HG02943 (cell line): ENCODE results near the gene SLC16A4.
"Not testable (repeated sequence)": the region's sequence is repeated elsewhere in the genome, so short reads cannot be mapped to it uniquely, and the experiment has no call there.

Experiments
- ATAC-seq: cut with Tn5 transposase; IDR thresholded peaks from one replicate; pipeline ENCODE4 v1.9.1; 2021; ENCODE audit warnings: mild to moderate bottlenecking, low read depth, moderate library complexity; ENCODE audit not compliant: unreplicated experiment

Gene SLC16A4

DNA sequence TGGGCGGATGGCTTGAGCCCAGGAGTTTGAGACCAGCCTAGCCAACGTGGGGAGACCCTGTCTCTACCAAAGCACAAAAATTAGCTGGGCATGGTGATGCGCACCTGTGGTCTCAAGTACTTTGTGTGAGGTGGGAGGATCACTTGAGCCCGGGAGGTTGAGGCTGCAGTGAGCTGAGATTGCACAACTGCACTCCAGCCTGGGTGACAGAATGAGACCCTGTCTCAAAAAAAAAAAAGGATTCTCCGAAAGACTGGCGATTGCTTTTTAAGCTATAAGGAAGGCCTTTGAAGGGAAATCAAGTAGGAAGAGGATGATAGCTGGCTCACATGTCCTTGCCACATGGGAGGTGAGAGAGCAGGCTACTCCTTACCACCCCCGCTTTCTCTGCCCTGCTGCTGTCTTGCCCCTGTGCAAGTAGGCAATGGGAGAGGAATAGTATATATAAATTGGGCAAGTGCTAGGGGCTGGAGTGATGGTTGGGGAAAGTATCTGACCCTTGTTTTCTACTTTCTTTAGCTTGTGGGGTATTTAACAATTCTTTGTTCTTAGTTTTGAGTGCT lies 20.4 kb upstream of the SLC16A4 start:
- ATAC-seq, result no peak

DNA sequence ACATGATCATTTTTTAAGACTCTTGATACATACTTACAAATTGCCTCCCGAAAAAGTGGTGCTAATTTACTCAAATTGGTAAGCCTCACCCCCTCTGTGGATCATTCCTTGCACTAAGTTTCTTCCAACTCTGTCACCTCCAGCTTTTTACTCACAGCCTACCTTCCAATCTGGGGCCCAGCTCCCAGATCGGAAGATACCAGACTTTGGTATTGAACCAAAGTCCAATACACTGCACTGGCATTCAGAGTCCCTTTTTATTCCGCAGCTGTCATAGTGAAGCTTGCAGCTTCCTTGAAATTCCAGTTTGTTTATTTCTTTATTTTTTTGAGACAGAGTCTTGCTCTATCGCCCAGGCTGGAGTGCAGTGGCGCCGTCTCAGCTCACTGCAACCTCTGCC lies 18.5 kb upstream of the SLC16A4 start:
- ATAC-seq, result no peak

- ATAC-seq, result no peak
Observed at GRCh38 chr1:110408488-110408887, 17.7 kb upstream of the SLC16A4 start.

DNA sequence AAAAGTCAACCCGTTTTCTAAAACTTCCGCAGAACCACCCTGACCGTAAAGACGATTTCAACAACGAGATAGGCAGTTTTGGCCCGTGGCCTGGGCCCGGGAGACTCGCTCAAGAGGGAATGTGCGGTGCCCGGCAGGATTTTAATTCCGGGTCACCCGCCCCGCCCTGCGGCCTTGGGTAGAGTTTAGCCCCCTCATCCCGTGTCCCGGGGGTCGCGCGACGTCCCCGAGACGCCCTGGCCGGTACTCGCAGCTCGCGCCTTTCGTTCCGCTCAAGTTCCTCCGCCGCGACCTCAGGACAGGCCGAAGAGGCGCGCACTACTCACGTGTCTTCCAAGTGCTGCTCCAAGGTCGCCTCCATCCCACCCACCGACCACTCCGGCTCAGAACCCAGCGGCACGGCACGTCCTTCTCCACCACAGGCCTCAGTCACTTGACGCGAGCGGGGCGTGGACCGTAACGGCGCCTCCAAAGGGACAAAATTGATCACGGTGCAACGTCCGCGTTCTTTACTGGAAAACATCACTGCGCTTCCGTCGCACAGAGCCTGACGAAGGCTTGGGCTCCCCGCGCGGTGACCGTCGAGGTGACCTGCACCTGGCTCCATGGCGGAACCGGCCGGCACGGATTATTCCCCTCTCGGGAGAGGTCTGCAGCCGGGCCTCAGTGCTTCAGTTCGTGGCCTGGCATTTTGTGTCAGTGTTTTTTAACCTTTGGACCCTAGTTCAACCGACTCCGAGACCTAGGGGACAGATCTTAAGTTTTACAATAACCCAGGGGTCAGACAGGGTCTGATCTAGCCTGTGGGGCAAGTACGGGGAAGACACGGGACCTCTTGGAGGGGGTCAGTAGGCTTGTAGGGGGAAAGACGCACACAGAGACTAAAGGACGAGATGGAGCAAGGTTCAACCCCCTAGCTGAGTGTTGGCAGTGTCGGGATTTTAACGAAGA lies 16.7 kb upstream of the SLC16A4 start, which contains the start of gene LAMTOR5:
Gene LAMTOR5 (minus strand): TSS at position 435 of the 951 bp plus-strand sequence. CDS start 74 bp downstream, at position 361.
- peak; percentile 85 for ATAC-seq

- ATAC-seq, result not testable (repeated sequence)
Observed at GRCh38 chr1:110406407-110406806, 15.6 kb upstream of the SLC16A4 start.

DNA sequence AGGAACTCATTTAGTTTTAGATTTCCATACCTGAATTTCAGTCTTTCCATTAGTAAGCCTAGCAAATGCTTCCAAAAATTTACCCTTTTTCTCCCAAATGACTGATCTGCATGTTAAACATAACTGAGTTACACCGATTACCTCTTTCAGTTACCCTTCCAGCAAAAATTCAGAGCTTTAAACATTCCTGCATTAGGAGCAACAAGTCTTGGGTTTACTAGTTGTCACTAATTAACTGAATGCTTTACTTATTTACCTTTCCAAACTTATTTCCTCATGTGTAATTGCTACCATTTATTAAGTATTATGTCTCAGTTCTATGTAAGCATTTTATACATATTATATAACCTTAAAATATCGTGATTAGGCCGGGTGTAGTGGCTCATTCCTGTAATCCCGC lies 13.6 kb upstream of the SLC16A4 start:
- ATAC-seq, result no peak

DNA sequence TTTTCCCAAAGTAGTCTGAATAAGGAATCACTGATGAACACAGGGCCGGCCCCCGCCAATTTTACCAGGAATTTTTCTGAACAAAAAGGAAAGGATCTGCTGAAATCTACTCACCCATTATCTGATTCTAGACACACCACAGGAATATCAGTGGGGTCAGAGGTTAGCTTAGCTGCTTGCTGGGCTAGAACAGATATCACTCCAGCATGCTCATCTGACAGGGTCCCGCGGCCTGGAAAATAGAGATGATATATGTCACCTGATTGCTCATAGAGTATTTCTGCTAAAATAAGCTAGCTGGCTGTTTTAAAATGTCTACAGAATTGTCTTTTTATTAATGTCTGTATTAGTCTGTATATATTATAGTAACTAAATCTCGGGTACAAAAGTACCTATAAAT lies 13.0 kb upstream of the SLC16A4 start:
- ATAC-seq, result no peak

- ATAC-seq, result not testable (repeated sequence)
Observed at GRCh38 chr1:110396259-110396958, 5.6 kb upstream of the SLC16A4 start.

- ATAC-seq, result no peak
Observed at GRCh38 chr1:110394493-110394820, 3.6 kb upstream of the SLC16A4 start.

- ATAC-seq, result no peak
Observed at GRCh38 chr1:110393691-110394492, 3.1 kb upstream of the SLC16A4 start.

DNA sequence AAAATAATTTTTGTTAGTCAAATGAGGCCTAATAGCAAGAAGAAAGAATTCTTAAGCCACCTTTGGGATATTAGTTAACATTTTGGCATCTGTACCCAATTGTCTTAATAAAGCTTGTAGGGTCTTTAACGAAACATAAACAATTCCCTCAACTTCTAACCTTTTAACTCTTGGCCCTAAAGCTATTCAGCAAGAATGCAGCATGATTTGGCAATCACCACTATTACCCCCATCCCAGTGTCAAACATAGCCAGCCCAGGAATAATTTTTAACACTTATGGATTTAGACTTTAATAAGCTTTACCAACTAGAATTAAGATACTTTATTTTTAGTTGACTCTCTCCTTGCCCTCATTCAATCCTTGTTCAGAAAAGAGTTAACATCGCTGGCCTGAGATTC lies 2.5 kb upstream of the SLC16A4 start:
- no peak for ATAC-seq

DNA sequence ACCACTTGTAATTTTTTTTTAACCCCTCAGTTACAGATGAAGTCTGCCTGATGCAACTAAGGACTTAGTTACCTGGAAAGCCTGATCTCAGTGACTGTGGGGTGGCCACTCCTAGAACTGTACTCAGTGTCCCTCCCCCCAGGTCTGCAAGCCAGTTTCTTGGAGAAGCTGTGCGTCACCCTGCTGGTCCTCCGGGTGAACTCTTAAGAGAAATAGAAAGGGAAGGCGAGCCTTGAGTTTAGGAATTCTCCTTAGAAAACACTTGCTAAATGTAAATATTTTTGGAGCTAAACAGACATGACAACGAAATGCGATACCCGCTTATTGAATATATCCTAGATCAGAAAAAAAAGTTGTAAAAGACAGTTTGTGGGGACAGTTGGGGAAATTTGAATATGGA lies 730 bp downstream of the SLC16A4 start:
- no peak for ATAC-seq

- ATAC-seq, result no peak
Observed at GRCh38 chr1:110387048-110387754, 3.6 kb downstream of the SLC16A4 start.

DNA sequence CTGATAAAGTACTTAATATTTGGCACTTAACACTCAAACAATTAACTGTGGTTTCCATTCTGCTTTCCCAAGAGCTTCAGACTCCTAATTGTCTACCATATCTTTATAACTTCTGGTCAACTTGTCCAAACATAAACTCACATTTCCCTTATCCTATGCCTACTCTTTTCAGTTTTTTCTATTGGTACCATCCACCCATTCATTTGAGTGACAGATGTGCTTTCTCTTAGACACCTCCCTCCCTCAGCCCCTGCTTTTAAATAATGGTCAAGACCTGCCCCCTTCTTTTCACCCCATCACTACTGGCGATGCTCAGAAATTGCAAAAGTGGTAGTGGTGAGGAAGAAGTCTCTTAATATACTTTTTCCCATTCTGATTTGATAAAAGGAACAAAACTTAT lies 5.5 kb downstream of the SLC16A4 start:
- ATAC-seq, result no peak

DNA sequence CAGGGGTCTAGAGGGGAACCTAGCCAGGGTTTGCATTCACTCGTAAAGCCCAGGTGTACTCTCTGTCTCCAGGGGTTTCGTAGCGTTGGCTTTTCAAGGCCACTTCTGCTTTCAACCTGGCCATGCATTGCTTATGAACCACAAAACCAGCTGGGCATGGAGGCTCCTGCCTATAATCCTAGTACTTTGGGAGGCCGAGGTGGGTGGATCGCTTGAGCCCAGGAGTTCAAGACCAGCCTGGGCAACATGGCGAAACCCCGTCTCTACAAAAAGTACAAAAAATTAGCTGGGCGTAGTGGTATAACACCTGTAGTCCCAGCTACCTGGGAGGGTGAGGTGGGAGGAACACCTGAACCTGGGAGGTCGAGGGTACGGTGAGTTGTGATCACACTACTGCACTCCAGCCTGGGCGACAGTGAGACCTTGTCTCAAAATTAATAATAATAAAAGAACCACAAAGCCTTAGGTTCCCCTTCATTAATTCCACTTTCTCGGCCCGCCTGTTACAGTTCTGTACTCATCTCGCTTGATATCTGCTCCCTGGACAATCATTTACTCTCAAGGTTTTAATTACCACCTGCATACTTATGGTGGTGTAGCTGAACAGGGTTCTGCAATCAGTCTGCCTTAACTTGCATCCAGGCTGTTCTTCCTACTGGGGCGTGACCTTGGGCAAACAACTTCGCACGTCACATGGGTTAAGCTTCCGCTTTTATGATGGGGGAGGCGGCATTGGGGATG lies 6.1 kb downstream of the SLC16A4 start:
- ATAC-seq, result no peak

- no peak for ATAC-seq
Observed at GRCh38 chr1:110383251-110383990, 7.4 kb downstream of the SLC16A4 start.

- ATAC-seq, result no peak
Observed at GRCh38 chr1:110380672-110381283, 10.0 kb downstream of the SLC16A4 start.

DNA sequence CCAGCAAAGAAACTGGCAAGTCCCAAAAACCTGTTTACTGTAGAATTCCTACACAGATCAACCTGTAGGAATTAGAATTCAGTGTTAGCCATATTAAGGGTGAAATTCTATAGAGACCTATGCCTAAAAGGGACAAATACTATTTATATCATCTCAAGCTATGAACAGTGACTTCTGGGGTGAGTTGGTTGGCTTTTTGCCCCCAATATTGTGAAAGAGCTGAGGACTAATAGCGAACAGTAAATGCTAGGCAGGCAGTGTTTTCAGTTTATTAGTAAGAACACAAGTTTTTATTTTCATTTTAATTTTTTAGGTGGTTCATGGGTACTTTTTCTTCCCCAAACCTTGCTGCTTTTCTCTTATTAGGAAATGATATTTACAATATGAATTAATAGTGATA lies 15.3 kb downstream of the SLC16A4 start:
- ATAC-seq, result no peak
